SK-N-MC (cell line): ENCODE data around the gene RGL3.

Experiments used
- EZH2 ChIP-seq: fragments of 200-600 bp; sonication (generic); IDR thresholded peaks from one replicate; pipeline ENCODE4 v1.6.1; 2017; ENCODE audit warnings: antibody characterized with exemption
- FOXP2 ChIP-seq: optimal IDR thresholded peaks from 2 replicates; pipeline ENCODE3; 2011; ENCODE audit warnings: mild to moderate bottlenecking, moderate library complexity; ENCODE audit not compliant: insufficient read depth; ENCODE audit errors: extremely low read length, control extremely low read depth
- POLR2AphosphoS5 ChIP-seq: IDR thresholded peaks from 2 replicates; pipeline ENCODE4 v1.6.1; 2012; ENCODE audit warnings: mild to moderate bottlenecking, low read depth, low read length, borderline replicate concordance

DNA sequence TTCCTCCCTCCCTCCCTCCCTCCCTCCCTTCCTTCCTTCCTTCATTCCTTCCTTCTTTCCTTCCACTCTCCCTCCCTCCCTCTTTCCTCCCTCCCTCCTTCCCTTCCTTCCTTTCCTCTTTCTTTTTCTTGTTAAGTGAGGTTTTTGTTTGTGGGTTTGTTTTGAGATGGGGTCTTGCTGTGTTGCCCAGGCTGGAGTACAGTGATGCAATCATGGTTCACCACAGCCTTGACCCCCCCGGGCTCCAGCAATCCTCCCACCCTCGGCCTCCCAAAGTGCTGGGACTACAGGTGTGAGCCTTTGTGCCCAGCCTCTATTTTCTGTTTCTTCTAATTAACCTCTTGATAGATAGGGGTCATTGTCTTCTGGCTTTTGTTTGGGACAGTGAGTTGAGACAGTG is 42.3 kb upstream of the RGL3 start:
- TF ChIP-seq EZH2, result no peak
- TF ChIP-seq POLR2AphosphoS5, result no peak
- TF ChIP-seq FOXP2, result no peak
